Fibroblast of lung (primary cell): Measurements from ENCODE around the gene PLCL1.

Experiments
- CTCF ChIP-seq, 2 donors: IDR thresholded peaks in 1 of 2; conservative IDR thresholded peaks in 1 of 2; 1 replicate in 1 of 2; 2 replicates in 1 of 2; pipeline ENCODE4 v1.5.1; 2011 to 2012; ENCODE audit warnings: low read length in 2 of 2, control low read depth in 1 of 2, inconsistent platforms in 1 of 2, low read depth in 1 of 2, mild to moderate bottlenecking in 1 of 2
- EZH2 ChIP-seq: IDR thresholded peaks from 2 replicates; pipeline ENCODE4 v1.5.1; 2012; ENCODE audit warnings: low read length, control low read depth, mild to moderate bottlenecking; ENCODE audit errors: missing control alignments

GRCh38 chr2:197779261-197779660 is 25.1 kb upstream of the PLCL1 start:
- TF ChIP-seq CTCF (conservative IDR thresholded peaks at IDR 0.05 in 1 of 2, IDR thresholded peaks at IDR 0.05 in 1 of 2; ENCODE audit: low read depth in 1 of 2, low read length in 2 of 2): no peak
- no peak for TF ChIP-seq EZH2
